Kidney glomerular epithelial cell (primary cell): ENCODE data around the gene MEP1B.

Experiments used
- DNase-seq: peaks from one replicate; lab custom pipeline; 2025; lab: John Stamatoyannopoulos, UW

Gene MEP1B

GRCh38 chr18:32267463-32267862 is 77.6 kb downstream of the MEP1B start:
- DNase-seq = no peak
